GM12878 (cell line): ENCODE measurements around the gene PALLD.

Experiments used
- EZH2 ChIP-seq: IDR thresholded peaks from 2 replicates; pipeline ENCODE4 v1.6.1; 2012; ENCODE audit warnings: low read depth, mild to moderate bottlenecking, control low read depth, inconsistent platforms, low read length, borderline replicate concordance; ENCODE audit not compliant: control insufficient read depth
- POLR2A ChIP-seq: IDR thresholded peaks from 2 replicates; pipeline ENCODE4 v1.6.1; 2011; ENCODE audit warnings: low read depth, mild to moderate bottlenecking, low read length
- TF ChIP-seq, protein P1 (sequence below), 3 experiments: IDR thresholded peaks in 2 of 3; conservative IDR thresholded peaks in 1 of 3; 2 replicates each; pipeline ENCODE4 v1.5.1; 2011; ENCODE audit warnings: low read depth in 3 of 3, low read length in 3 of 3, mild to moderate bottlenecking in 3 of 3, control low read depth in 2 of 3, moderate library complexity in 2 of 3, inconsistent platforms in 1 of 3, mixed read lengths in 1 of 3; ENCODE audit not compliant: control insufficient read depth in 2 of 3, insufficient read depth in 1 of 3; ENCODE audit errors: extremely low read depth in 1 of 3

DNA sequence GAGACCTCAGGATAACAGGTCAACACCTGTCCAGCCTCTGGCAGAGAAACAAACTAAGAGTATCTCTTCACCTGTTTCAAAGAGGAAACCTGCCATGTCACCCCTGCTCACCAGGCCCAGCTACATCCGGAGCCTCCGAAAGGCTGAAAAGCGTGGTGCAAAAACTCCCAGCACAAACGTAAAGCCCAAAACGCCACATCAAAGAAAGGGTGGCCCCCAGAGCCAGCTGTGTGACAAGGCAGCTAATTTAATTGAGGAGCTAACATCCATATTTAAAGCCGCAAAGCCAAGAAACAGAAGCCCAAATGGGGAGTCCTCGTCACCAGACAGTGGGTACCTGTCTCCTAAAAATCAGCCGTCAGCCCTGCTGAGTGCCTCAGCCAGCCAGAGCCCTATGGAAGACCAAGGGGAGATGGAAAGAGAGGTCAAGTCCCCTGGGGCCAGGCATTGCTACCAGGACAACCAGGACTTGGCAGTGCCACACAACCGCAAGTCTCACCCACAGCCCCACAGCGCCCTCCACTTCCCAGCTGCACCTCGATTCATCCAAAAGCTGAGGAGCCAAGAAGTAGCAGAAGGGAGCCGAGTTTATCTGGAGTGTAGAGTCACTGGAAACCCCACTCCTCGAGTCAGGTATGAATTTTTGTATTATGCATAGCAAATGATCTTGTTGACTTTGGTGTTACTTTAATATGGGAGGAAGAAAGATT, 15.1 kb downstream of the PALLD start:
- TF ChIP-seq EZH2 (no peak), POLR2A (no peak)
- TF ChIP-seq, protein P1, sequence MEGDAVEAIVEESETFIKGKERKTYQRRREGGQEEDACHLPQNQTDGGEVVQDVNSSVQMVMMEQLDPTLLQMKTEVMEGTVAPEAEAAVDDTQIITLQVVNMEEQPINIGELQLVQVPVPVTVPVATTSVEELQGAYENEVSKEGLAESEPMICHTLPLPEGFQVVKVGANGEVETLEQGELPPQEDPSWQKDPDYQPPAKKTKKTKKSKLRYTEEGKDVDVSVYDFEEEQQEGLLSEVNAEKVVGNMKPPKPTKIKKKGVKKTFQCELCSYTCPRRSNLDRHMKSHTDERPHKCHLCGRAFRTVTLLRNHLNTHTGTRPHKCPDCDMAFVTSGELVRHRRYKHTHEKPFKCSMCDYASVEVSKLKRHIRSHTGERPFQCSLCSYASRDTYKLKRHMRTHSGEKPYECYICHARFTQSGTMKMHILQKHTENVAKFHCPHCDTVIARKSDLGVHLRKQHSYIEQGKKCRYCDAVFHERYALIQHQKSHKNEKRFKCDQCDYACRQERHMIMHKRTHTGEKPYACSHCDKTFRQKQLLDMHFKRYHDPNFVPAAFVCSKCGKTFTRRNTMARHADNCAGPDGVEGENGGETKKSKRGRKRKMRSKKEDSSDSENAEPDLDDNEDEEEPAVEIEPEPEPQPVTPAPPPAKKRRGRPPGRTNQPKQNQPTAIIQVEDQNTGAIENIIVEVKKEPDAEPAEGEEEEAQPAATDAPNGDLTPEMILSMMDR (IDR thresholded peaks at IDR 0.05 in 2 of 3, conservative IDR thresholded peaks at IDR 0.05 in 1 of 3; ENCODE audit: control insufficient read depth in 2 of 3, extremely low read depth in 1 of 3, insufficient read depth in 1 of 3, low read depth in 3 of 3, low read length in 3 of 3) = no peak
